Mucosa of descending colon (tissue), 3 donors: ENCODE measurements around the gene ZNF570. TPM values are rescaled to one million over a fixed set of nuclear protein-coding genes. Genes with fewer than 3 reads are reported as not detected.
A peak's percentile ranks its signal among the peaks of the same experiment; 100 is the strongest.

Source experiments
- ATAC-seq: fragments of 200-7000 bp; cut with Tn5 transposase; one replicate; pipeline ENCODE4 v1.9.1; 2020; ENCODE audit warnings: mild to moderate bottlenecking, moderate library complexity
- DNase-seq, 3 donors: peaks; one replicate each; pipeline ENCODE4 v3.0.0-alpha.2; 2020
- H3K36me3 ChIP-seq: fragments of 200-600 bp; one replicate; pipeline ENCODE4 v1.8.0; 2021; ENCODE audit warnings: low read depth, mild to moderate bottlenecking
- H3K4me1 ChIP-seq: fragments of 200-600 bp; one replicate; pipeline ENCODE4 v1.8.0; 2021; ENCODE audit warnings: low read depth, mild to moderate bottlenecking
- H3K4me3 ChIP-seq: fragments of 200-600 bp; one replicate; pipeline ENCODE4 v1.8.0; 2021; ENCODE audit warnings: mild to moderate bottlenecking
- H3K9me3 ChIP-seq: fragments of 200-600 bp; one replicate; pipeline ENCODE4 v1.8.0; 2021; ENCODE audit warnings: mild to moderate bottlenecking
- CTCF ChIP-seq: fragments of 200-600 bp; IDR thresholded peaks from one replicate; pipeline ENCODE4 v1.8.0; 2022; ENCODE audit warnings: antibody characterized with exemption, mild to moderate bottlenecking
- intact Hi-C, 2 donors: fragments of 100-400 bp; cut with DNase I in 1 of 2; cut with micrococcal nuclease in 1 of 2; formaldehyde crosslinking; loops; one replicate each; pipeline versions ENCODE4 v1.11.0 to v1.11.1; 2022; cut with DNase I, micrococcal nuclease
- long read RNA-seq, 2 donors: library from polyadenylated mRNA; unstranded; transcript quantifications; one replicate each; pipeline ENCODE4 v2.0.0, GENCODE V29; 2019 to 2021
- total RNA-seq, 3 donors: library from RNA; stranded (reverse); fragmentation: NEBNext Ultra II Directional in 2 of 3; extraction: Animal tissue kit (Norgen Biotek cat#: 25700) in 2 of 3; gene quantifications; one replicate each; pipeline versions ENCODE4 v1.2.1 to v1.2.4, GENCODE V29; 2021 to 2023
- donor health status: DM: no; HTN: no; CAD: no; lungs with moderate emphysema.
- donor health status: DM: no; HTN: no; CAD: no.
- donor health status: DM: no; HTN: yes; CAD: no.

ZNF570 gene
- 1 to 10 TPM; 2.9 to 7.8 (median 3.7) TPM for total RNA-seq
- long read RNA-seq, donor 1, full-length matches to known transcripts = 1 of 4 reads
- long read RNA-seq, donor 1, partial matches to known transcripts = 0 of 4 reads
- long read RNA-seq, donor 1, other reads (novel, unspliced or antisense) = 3 of 4 reads
- long read RNA-seq, donor 2, partial matches to known transcripts = 0 of 1 reads
- long read RNA-seq, donor 2, other reads (novel, unspliced or antisense) = 1 of 1 reads

DNA sequence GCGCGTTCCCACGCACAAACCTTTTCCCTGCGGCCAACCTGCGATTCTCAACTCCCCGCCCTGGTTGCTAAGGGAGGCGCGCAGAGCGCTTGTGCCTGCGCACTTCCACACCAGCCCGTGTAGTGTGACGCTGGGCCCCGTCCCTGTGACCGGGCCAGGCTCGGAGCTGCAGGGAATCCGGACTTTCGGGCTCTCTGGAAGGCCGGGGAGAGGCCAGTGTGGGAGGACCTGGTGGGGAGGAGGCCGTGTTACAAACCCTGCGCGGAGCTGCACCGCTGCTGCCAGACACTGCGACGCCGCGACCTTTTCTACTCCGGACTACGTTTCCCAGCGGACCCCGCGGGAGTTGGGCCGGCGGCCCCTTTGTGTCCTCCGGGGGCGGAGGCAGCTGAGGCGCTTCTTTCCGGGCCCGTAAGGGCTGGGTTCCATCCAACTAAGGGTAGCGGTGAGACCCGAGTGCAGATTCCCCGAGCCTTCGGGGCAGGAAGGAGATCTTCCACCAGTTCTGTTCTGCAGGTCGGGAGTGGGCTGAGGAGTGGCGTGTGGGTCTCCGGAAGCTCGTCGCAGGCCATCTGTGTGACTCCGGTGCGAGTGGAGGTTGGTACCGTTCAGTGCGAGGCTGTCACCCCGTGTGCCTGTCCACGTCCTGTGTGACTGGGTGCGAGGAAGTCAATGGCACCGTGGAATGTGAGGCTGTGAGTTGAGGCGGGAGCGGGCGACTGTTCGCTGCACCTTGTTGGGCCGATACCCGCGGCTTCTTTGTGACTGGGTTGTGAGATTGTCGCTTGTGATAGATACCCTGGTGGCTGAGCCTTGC lies at the start of gene ZNF570:
ZNF570 (plus strand) TSS at position 396 of the 817 bp plus-strand sequence. CDS start 999 bp downstream, outside the sequence.
- Histone ChIP-seq H3K9me3 (peaks cover 22% of the 10 kb centered on the region), H3K4me1 (peaks cover 18% of the 10 kb centered on the region), H3K36me3 (no peaks in the 10 kb centered on the region), H3K4me3 (peak within 1 kb of the TSS; percentile 25)
- TF ChIP-seq CTCF = no peak
- DNase-seq (peak; percentile 92 to 93 (median 93)), ATAC-seq (peak; percentile 90)
- intact Hi-C loops = no loop called here

GRCh38 chr19:37452500-37453245 lies 16.5 kb upstream of the ZNF570 start:
- TF ChIP-seq CTCF = no peak
- intact Hi-C loops = no loop called here
- Histone ChIP-seq H3K4me3 (no peak overlapping the region), H3K9me3 (peaks cover 99% of the 10 kb centered on the region), H3K36me3 (no peaks in the 10 kb centered on the region), H3K4me1 (no peaks in the 10 kb centered on the region)
- DNase-seq (no peak), ATAC-seq (no peak)

- Histone ChIP-seq H3K4me1 (peaks cover 18% of the 10 kb centered on the region), H3K9me3 (peaks cover 21% of the 10 kb centered on the region), H3K4me3 (peak overlapping the region; percentile 36), H3K36me3 (no peaks in the 10 kb centered on the region)
- TF ChIP-seq CTCF = no peak
- ATAC-seq (no peak), DNase-seq (peak in 2 of 3 donors; percentile 6 to 29)
- intact Hi-C loops = no loop called here
Measured at GRCh38 chr19:37466277-37466797, 2.8 kb upstream of the ZNF570 start.

GRCh38 chr19:37466798-37467607 lies 2.2 kb upstream of the ZNF570 start, which contains the start of gene ZNF569:
TSS of gene ZNF569 (minus strand) at chr19:37467444. CDS start at chr19:37444921, 22,523 bp downstream.
- DNase-seq (peak; percentile 89 to 96 (median 93)), ATAC-seq (peak; percentile 90)
- H3K4me1 ChIP-seq = peaks cover 18% of the 10 kb centered on the region

More at GRCh38 chr19:37466798-37467607, 2.2 kb upstream of the ZNF570 start, which contains the start of gene ZNF569:
- H3K9me3 ChIP-seq = peaks cover 17% of the 10 kb centered on the region
- intact Hi-C loops = no loop called here
- H3K36me3 ChIP-seq = no peaks in the 10 kb centered on the region
- H3K4me3 ChIP-seq = peak within 1 kb of the TSS; percentile 36
- no peak for TF ChIP-seq CTCF
